ENCODE data around the gene PDHX. TPM values are rescaled to one million over a fixed set of nuclear protein-coding genes. Genes with fewer than 3 reads are reported as not detected.
A peak's percentile ranks its signal among the peaks of the same experiment; 100 is the strongest.

The PDHX gene
- total and polyA plus RNA-seq, 2 donors, result 21.3 to 24.6 TPM

GRCh38 chr11:34916843-34917770, 689 bp downstream of the PDHX start:
- Histone ChIP-seq H3K4me1 (ENCODE audit: control insufficient read depth in 2 of 2, insufficient read depth in 2 of 2, low read length in 2 of 2) (peaks cover 14% of the 10 kb centered on the region in 2 donors), H3K27me3 (ENCODE audit: control insufficient read depth in 2 of 2, insufficient read depth in 1 of 2, low read length in 1 of 2) (no peaks in the 10 kb centered on the region), H3K27ac (ENCODE audit: low read depth in 1 of 2, low read length in 1 of 2) (peak overlapping the region; percentile 93 to 98), H3K4me3 (ENCODE audit: low read length in 2 of 2) (peak overlapping the region; percentile 64 to 92), H3K9me3 (ENCODE audit: control insufficient read depth in 2 of 2, insufficient read depth in 1 of 2, low read length in 1 of 2) (peaks cover 0 to 6% of the 10 kb centered on the region in 2 donors), H3K36me3 (ENCODE audit: control insufficient read depth in 2 of 2, insufficient read depth in 2 of 2, low read length in 1 of 2) (no peaks in the 10 kb centered on the region)
- 37% methylated on average over 23 of the region's 23 CpGs for WGBS
- DNase-seq (ENCODE audit: low read depth in 6 of 9, low spot score in 9 of 9), result no peak

GRCh38 chr11:34921156-34921555, 4.7 kb downstream of the PDHX start:
- no peak overlapping the region for H3K4me3 ChIP-seq (ENCODE audit: low read length in 2 of 2)
- H3K36me3 ChIP-seq (ENCODE audit: control insufficient read depth in 2 of 2, insufficient read depth in 2 of 2, low read length in 1 of 2), result no peaks in the 10 kb centered on the region
- 98% methylated on average over 4 of the region's 4 CpGs for WGBS
- H3K27me3 ChIP-seq (ENCODE audit: control insufficient read depth in 2 of 2, insufficient read depth in 1 of 2, low read length in 1 of 2), result no peaks in the 10 kb centered on the region
- no peak for DNase-seq (ENCODE audit: low read depth in 6 of 9, low spot score in 9 of 9)
- H3K9me3 ChIP-seq (ENCODE audit: control insufficient read depth in 2 of 2, insufficient read depth in 1 of 2, low read length in 1 of 2), result no peaks in the 10 kb centered on the region
- peaks cover 3 to 5% of the 10 kb centered on the region in 2 donors for H3K4me1 ChIP-seq (ENCODE audit: control insufficient read depth in 2 of 2, insufficient read depth in 2 of 2, low read length in 2 of 2)
- H3K27ac ChIP-seq (ENCODE audit: low read depth in 1 of 2, low read length in 1 of 2), result no peak overlapping the region

DNA sequence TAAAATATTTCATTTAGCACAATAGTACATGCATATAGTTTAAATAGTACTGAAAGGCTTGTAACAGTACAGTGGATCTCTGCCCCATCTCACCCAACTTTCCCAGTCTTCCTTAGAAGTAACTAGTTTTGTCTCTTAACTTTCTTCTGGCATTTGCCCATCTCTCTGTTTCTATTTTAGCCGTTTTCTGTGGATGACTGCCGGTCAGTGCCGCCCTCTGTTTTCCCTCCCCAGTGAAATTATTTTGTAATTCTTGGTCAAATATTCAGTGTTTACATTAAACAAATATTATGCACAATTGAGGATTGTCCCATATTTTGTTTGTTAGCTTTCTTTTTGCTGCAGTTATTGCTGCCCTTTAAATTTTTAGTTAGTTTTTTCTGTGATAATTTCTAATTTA, 8.3 kb downstream of the PDHX start:
- Histone ChIP-seq H3K4me3 (ENCODE audit: low read length in 2 of 2) (no peak overlapping the region), H3K9me3 (ENCODE audit: control insufficient read depth in 2 of 2, insufficient read depth in 1 of 2, low read length in 1 of 2) (no peaks in the 10 kb centered on the region), H3K36me3 (ENCODE audit: control insufficient read depth in 2 of 2, insufficient read depth in 2 of 2, low read length in 1 of 2) (no peaks in the 10 kb centered on the region), H3K27me3 (ENCODE audit: control insufficient read depth in 2 of 2, insufficient read depth in 1 of 2, low read length in 1 of 2) (no peaks in the 10 kb centered on the region), H3K4me1 (ENCODE audit: control insufficient read depth in 2 of 2, insufficient read depth in 2 of 2, low read length in 2 of 2) (no peaks in the 10 kb centered on the region), H3K27ac (ENCODE audit: low read depth in 1 of 2, low read length in 1 of 2) (no peak overlapping the region)
- no peak for DNase-seq (ENCODE audit: low read depth in 6 of 9, low spot score in 9 of 9)
- WGBS, result 96% methylated on average over 3 of the region's 3 CpGs

GRCh38 chr11:34926101-34926830, 9.8 kb downstream of the PDHX start:
- H3K4me1 ChIP-seq (ENCODE audit: control insufficient read depth in 2 of 2, insufficient read depth in 2 of 2, low read length in 2 of 2), result no peaks in the 10 kb centered on the region
- WGBS, result 31% methylated on average over 2 of the region's 2 CpGs
- peak in 6 of 9 donors; percentile 32 to 77 (median 58) for DNase-seq (ENCODE audit: low read depth in 6 of 9, low spot score in 9 of 9)
- no peaks in the 10 kb centered on the region for H3K27me3 ChIP-seq (ENCODE audit: control insufficient read depth in 2 of 2, insufficient read depth in 1 of 2, low read length in 1 of 2)
- H3K27ac ChIP-seq (ENCODE audit: low read depth in 1 of 2, low read length in 1 of 2), result no peak overlapping the region
- H3K4me3 ChIP-seq (ENCODE audit: low read length in 2 of 2), result no peak overlapping the region
- no peaks in the 10 kb centered on the region for H3K36me3 ChIP-seq (ENCODE audit: control insufficient read depth in 2 of 2, insufficient read depth in 2 of 2, low read length in 1 of 2)
- H3K9me3 ChIP-seq (ENCODE audit: control insufficient read depth in 2 of 2, insufficient read depth in 1 of 2, low read length in 1 of 2), result no peaks in the 10 kb centered on the region

DNA sequence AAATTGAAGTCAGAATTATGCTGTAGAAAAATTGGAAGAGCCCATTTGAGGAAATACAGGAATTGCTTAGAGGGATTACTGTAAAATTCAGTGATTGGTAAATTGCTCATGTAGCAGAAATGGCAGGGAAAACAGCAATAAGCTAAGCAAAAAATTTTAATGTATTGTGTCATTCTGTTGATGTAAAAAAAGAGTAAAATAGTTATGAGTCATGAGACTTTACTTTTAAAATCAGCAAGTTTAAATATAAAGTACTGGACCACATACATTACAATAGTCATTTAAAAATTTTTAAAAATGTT, 10.4 kb downstream of the PDHX start:
- no peaks in the 10 kb centered on the region for H3K27me3 ChIP-seq (ENCODE audit: control insufficient read depth in 2 of 2, insufficient read depth in 1 of 2, low read length in 1 of 2)
- H3K4me3 ChIP-seq (ENCODE audit: low read length in 2 of 2), result no peak overlapping the region
- no peaks in the 10 kb centered on the region for H3K9me3 ChIP-seq (ENCODE audit: control insufficient read depth in 2 of 2, insufficient read depth in 1 of 2, low read length in 1 of 2)
- H3K4me1 ChIP-seq (ENCODE audit: control insufficient read depth in 2 of 2, insufficient read depth in 2 of 2, low read length in 2 of 2), result no peaks in the 10 kb centered on the region
- H3K36me3 ChIP-seq (ENCODE audit: control insufficient read depth in 2 of 2, insufficient read depth in 2 of 2, low read length in 1 of 2), result no peaks in the 10 kb centered on the region
- H3K27ac ChIP-seq (ENCODE audit: low read depth in 1 of 2, low read length in 1 of 2), result no peak overlapping the region
- no peak for DNase-seq (ENCODE audit: low read depth in 6 of 9, low spot score in 9 of 9)

GRCh38 chr11:34928268-34928959, 12.0 kb downstream of the PDHX start:
- WGBS, result 92% methylated on average over 3 of the region's 3 CpGs
- DNase-seq (ENCODE audit: low read depth in 6 of 9, low spot score in 9 of 9), result no peak
- Histone ChIP-seq H3K27me3 (ENCODE audit: control insufficient read depth in 2 of 2, insufficient read depth in 1 of 2, low read length in 1 of 2) (no peaks in the 10 kb centered on the region), H3K4me3 (ENCODE audit: low read length in 2 of 2) (no peak overlapping the region), H3K4me1 (ENCODE audit: control insufficient read depth in 2 of 2, insufficient read depth in 2 of 2, low read length in 2 of 2) (no peaks in the 10 kb centered on the region), H3K36me3 (ENCODE audit: control insufficient read depth in 2 of 2, insufficient read depth in 2 of 2, low read length in 1 of 2) (peaks cover 0 to 3% of the 10 kb centered on the region in 2 donors), H3K9me3 (ENCODE audit: control insufficient read depth in 2 of 2, insufficient read depth in 1 of 2, low read length in 1 of 2) (no peaks in the 10 kb centered on the region), H3K27ac (ENCODE audit: low read depth in 1 of 2, low read length in 1 of 2) (no peak overlapping the region)

DNA sequence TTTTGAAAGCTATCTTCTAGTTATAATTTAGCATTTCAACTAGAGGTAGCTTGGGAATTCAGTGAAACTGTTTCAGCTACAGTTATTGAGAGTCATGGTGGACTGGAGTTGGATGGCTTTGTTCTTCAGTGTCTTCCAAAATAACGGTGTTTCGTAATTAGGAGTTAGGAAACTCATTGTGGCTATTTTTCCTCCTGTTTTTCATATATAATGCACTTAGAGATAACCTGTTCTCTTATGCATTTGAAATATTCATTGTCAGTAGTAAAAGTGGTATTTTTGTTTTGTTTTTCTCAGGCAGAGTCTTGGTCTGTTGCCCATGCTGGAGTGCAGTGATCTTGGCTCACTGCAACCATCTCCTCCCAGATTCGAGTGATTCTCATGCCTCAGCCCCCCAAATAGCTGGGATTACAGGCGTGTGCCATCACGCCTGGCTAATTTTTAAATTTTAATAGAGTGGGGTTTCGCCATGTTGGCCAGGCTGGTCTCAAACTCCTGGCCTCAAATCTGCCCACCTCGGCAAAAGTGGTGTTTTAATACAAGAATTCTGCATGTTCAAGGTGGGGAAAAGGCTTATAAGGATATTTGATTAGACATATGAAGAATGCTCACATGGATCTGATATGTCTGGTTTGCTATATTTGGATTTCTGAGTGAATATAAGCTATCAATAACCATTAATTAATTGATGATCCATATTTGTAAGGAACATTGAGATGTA, 12.7 kb downstream of the PDHX start:
- H3K9me3 ChIP-seq (ENCODE audit: control insufficient read depth in 2 of 2, insufficient read depth in 1 of 2, low read length in 1 of 2), result no peaks in the 10 kb centered on the region
- WGBS, result 97% methylated on average over 7 of the region's 7 CpGs
- H3K4me3 ChIP-seq (ENCODE audit: low read length in 2 of 2), result no peak overlapping the region
- H3K4me1 ChIP-seq (ENCODE audit: control insufficient read depth in 2 of 2, insufficient read depth in 2 of 2, low read length in 2 of 2), result no peaks in the 10 kb centered on the region
- no peak for DNase-seq (ENCODE audit: low read depth in 6 of 9, low spot score in 9 of 9)
- H3K36me3 ChIP-seq (ENCODE audit: control insufficient read depth in 2 of 2, insufficient read depth in 2 of 2, low read length in 1 of 2), result peaks cover 0 to 3% of the 10 kb centered on the region in 2 donors
- no peaks in the 10 kb centered on the region for H3K27me3 ChIP-seq (ENCODE audit: control insufficient read depth in 2 of 2, insufficient read depth in 1 of 2, low read length in 1 of 2)
- no peak overlapping the region for H3K27ac ChIP-seq (ENCODE audit: low read depth in 1 of 2, low read length in 1 of 2)

- no peak for DNase-seq (ENCODE audit: low read depth in 6 of 9, low spot score in 9 of 9)
Observed at GRCh38 chr11:34929794-34930763, 13.7 kb downstream of the PDHX start.

More at GRCh38 chr11:34929794-34930763, 13.7 kb downstream of the PDHX start:
- no peaks in the 10 kb centered on the region for H3K4me1 ChIP-seq (ENCODE audit: control insufficient read depth in 2 of 2, insufficient read depth in 2 of 2, low read length in 2 of 2)
- no peaks in the 10 kb centered on the region for H3K9me3 ChIP-seq (ENCODE audit: control insufficient read depth in 2 of 2, insufficient read depth in 1 of 2, low read length in 1 of 2)
- H3K4me3 ChIP-seq (ENCODE audit: low read length in 2 of 2), result no peak overlapping the region
- no peak overlapping the region for H3K27ac ChIP-seq (ENCODE audit: low read depth in 1 of 2, low read length in 1 of 2)
- H3K27me3 ChIP-seq (ENCODE audit: control insufficient read depth in 2 of 2, insufficient read depth in 1 of 2, low read length in 1 of 2), result no peaks in the 10 kb centered on the region
- H3K36me3 ChIP-seq (ENCODE audit: control insufficient read depth in 2 of 2, insufficient read depth in 2 of 2, low read length in 1 of 2), result peaks cover 0 to 3% of the 10 kb centered on the region in 2 donors
- WGBS, result 94% methylated on average over 11 of the region's 11 CpGs
